Activated CD8-positive, alpha-beta T cell treated with anti-CD3 and anti-CD28 coated beads for 36 hours (primary cell): ENCODE results near the gene RPS6KC1. TPM values are rescaled to one million over a fixed set of nuclear protein-coding genes. Genes with fewer than 3 reads are reported as not detected.

Experiments
- ATAC-seq: fragments of 200-7000 bp; cut with Tn5 transposase; one replicate; pipeline ENCODE4 v1.10.0; 2021; ENCODE audit warnings: mild to moderate bottlenecking, moderate library complexity
- CTCF ChIA-PET: fragments of 350-600 bp; sonication (Branson Sonifier 250); formaldehyde crosslinking; loops from one replicate; lab custom pipeline; 2021; ENCODE audit warnings: antibody characterized with exemption; lab: Charles Lee
- POLR2A ChIA-PET: fragments of 350-600 bp; sonication (Branson Sonifier 250); formaldehyde crosslinking; loops from one replicate; lab custom pipeline; 2021; ENCODE audit warnings: antibody characterized with exemption; lab: Charles Lee
- DNase-seq: peaks from one replicate; pipeline ENCODE4 v3.0.0-alpha.2; 2020
- H3K27ac Mint-ChIP-seq: one replicate; pipeline ENCODE4 v1.8.0; 2021; ENCODE audit warnings: mild to moderate bottlenecking, mixed read lengths
- H3K27me3 Mint-ChIP-seq: one replicate; pipeline ENCODE4 v1.8.0; 2021; ENCODE audit warnings: mixed read lengths
- H3K36me3 Mint-ChIP-seq: one replicate; pipeline ENCODE4 v1.8.0; 2021; ENCODE audit warnings: low read depth, mixed read lengths
- H3K4me1 Mint-ChIP-seq: one replicate; pipeline ENCODE4 v1.8.0; 2021; ENCODE audit warnings: low read depth, mixed read lengths
- H3K4me3 Mint-ChIP-seq: one replicate; pipeline ENCODE4 v1.8.0; 2021; ENCODE audit warnings: mild to moderate bottlenecking, moderate library complexity, mixed read lengths
- H3K9me3 Mint-ChIP-seq: one replicate; pipeline ENCODE4 v1.8.0; 2021; ENCODE audit warnings: mixed read lengths
- CTCF ChIP-seq: fragments of 200-600 bp; IDR thresholded peaks from one replicate; pipeline ENCODE4 v1.8.0; 2022; ENCODE audit warnings: antibody characterized with exemption, mild to moderate bottlenecking
- intact Hi-C: fragments of 100-400 bp; cut with micrococcal nuclease; formaldehyde crosslinking; loops from one replicate; pipeline ENCODE4 v1.10.0; 2022
- total RNA-seq, 2 experiments: library from RNA; stranded (reverse); gene quantifications; one replicate each; pipeline ENCODE4 v1.2.3, GENCODE V29; 2021

The RPS6KC1 gene
- total RNA-seq, 2 experiments from 2014 or later = 5.3 TPM

- DNase-seq (peak; percentile 12), ATAC-seq (no peak)
- Mint-ChIP-seq H3K4me1 (peaks cover 6% of the 10 kb centered on the region), H3K4me3 (no peak overlapping the region), H3K27ac (no peak overlapping the region), H3K36me3 (no peaks in the 10 kb centered on the region), H3K9me3 (peaks cover 2% of the 10 kb centered on the region), H3K27me3 (no peaks in the 10 kb centered on the region)
- CTCF ChIA-PET = interaction anchor here (0.6 kb wide), 1 partner anchor 24 kb away, joined by 3 read pairs; no protein-coding TSS in a partner anchor
- intact Hi-C loops = no loop called here
- TF ChIP-seq CTCF = no peak
- POLR2A ChIA-PET = no interaction called here
Measured at GRCh38 chr1:213061263-213061662, 10.2 kb downstream of the RPS6KC1 start.

GRCh38 chr1:213065800-213066199 is 14.8 kb downstream of the RPS6KC1 start:
- no peak for DNase-seq
- no peaks in the 10 kb centered on the region for H3K36me3 Mint-ChIP-seq

GRCh38 chr1:213066363-213066762 is 15.3 kb downstream of the RPS6KC1 start:
- ChIA-PET CTCF (no interaction called here), POLR2A (no interaction called here)
- intact Hi-C loops = no loop called here
- no peak for DNase-seq
- no peaks in the 10 kb centered on the region for H3K36me3 Mint-ChIP-seq
- H3K27ac Mint-ChIP-seq = no peak overlapping the region
- no peak for TF ChIP-seq CTCF
- no peaks in the 10 kb centered on the region for H3K9me3 Mint-ChIP-seq
- H3K4me3 Mint-ChIP-seq = no peak overlapping the region
- ATAC-seq = no peak
- peaks cover 12% of the 10 kb centered on the region for H3K4me1 Mint-ChIP-seq
- no peaks in the 10 kb centered on the region for H3K27me3 Mint-ChIP-seq

More at GRCh38 chr1:213065800-213066199, 14.8 kb downstream of the RPS6KC1 start:
- ChIA-PET POLR2A (no interaction called here), CTCF (no interaction called here)
- Mint-ChIP-seq H3K9me3 (no peaks in the 10 kb centered on the region), H3K4me1 (peaks cover 12% of the 10 kb centered on the region), H3K27me3 (no peaks in the 10 kb centered on the region), H3K27ac (peak overlapping the region; percentile 25), H3K4me3 (no peak overlapping the region)
- no peak for TF ChIP-seq CTCF
- ATAC-seq = no peak
- intact Hi-C loops = no loop called here

- CTCF ChIA-PET = no interaction called here
- Mint-ChIP-seq H3K36me3 (peaks cover 3% of the 10 kb centered on the region), H3K4me3 (no peak overlapping the region), H3K27ac (no peak overlapping the region), H3K4me1 (peaks cover 15% of the 10 kb centered on the region), H3K27me3 (no peaks in the 10 kb centered on the region), H3K9me3 (no peaks in the 10 kb centered on the region)
- POLR2A ChIA-PET = no interaction called here
- ATAC-seq = no peak
- TF ChIP-seq CTCF = no peak
- no peak for DNase-seq
- intact Hi-C loops = no loop called here
Measured at GRCh38 chr1:213067352-213067751, 16.3 kb downstream of the RPS6KC1 start.

GRCh38 chr1:213070406-213070805 is 19.4 kb downstream of the RPS6KC1 start:
- ChIA-PET CTCF (interaction anchor here (1.7 kb wide), 1 partner anchor 15 kb away, joined by 6 read pairs; no protein-coding TSS in a partner anchor), POLR2A (interaction anchor here (0.6 to 1.4 kb wide), 2 partner anchors 19 to 88 kb away, joined by 3 read pairs; partner anchors contain the start of gene RPS6KC1)
- Mint-ChIP-seq H3K27ac (peak overlapping the region; percentile 53), H3K9me3 (no peaks in the 10 kb centered on the region), H3K27me3 (no peaks in the 10 kb centered on the region), H3K4me3 (no peak overlapping the region), H3K36me3 (peaks cover 7% of the 10 kb centered on the region), H3K4me1 (peaks cover 15% of the 10 kb centered on the region)
- peak; percentile 57 for DNase-seq
- ATAC-seq = peak; percentile 87
- TF ChIP-seq CTCF = no peak
- intact Hi-C loops = no loop called here
